Activated CD4-positive, alpha-beta T cell treated with anti-CD3 and anti-CD28 coated beads, Interleukin-2, amount 10 ng/mL, durations not matched to agents 7 days and 5 days (primary cell): ENCODE data around the gene LDLRAD3. TPM values are rescaled to one million over a fixed set of nuclear protein-coding genes. Genes with fewer than 3 reads are reported as not detected.
"Not testable (repeated sequence)": the region's sequence is repeated elsewhere in the genome, so short reads cannot be mapped to it uniquely, and the experiment has no call there.

ENCODE experiments used
- CTCF ChIA-PET: fragments of 350-600 bp; sonication (Branson Sonifier 250); formaldehyde crosslinking; loops from one replicate; lab custom pipeline; 2021; ENCODE audit warnings: antibody characterized with exemption; lab: Charles Lee
- POLR2A ChIA-PET: fragments of 350-600 bp; sonication (Branson Sonifier 250); formaldehyde crosslinking; loops from one replicate; lab custom pipeline; 2021; ENCODE audit warnings: antibody characterized with exemption; lab: Charles Lee
- DNase-seq: peaks from one replicate; pipeline ENCODE4 v3.0.0-alpha.2; 2020
- H3K27ac Mint-ChIP-seq: one replicate; pipeline ENCODE4 v1.8.0; 2021; ENCODE audit warnings: mild to moderate bottlenecking, moderate library complexity, mixed read lengths
- H3K27me3 Mint-ChIP-seq: one replicate; pipeline ENCODE4 v1.8.0; 2021; ENCODE audit warnings: mixed read lengths
- H3K36me3 Mint-ChIP-seq: one replicate; pipeline ENCODE4 v1.8.0; 2021; ENCODE audit warnings: low read depth, mixed read lengths
- H3K4me1 Mint-ChIP-seq: one replicate; pipeline ENCODE4 v1.8.0; 2021; ENCODE audit warnings: mixed read lengths
- H3K4me3 Mint-ChIP-seq: one replicate; pipeline ENCODE4 v1.8.0; 2021; ENCODE audit warnings: mild to moderate bottlenecking, moderate library complexity, mixed read lengths
- H3K9me3 Mint-ChIP-seq: one replicate; pipeline ENCODE4 v1.8.0; 2021; ENCODE audit warnings: mixed read lengths
- total RNA-seq, 2 experiments: library from RNA; stranded (reverse); gene quantifications; one replicate each; pipeline ENCODE4 v1.2.3, GENCODE V29; 2021

LDLRAD3 gene
- total RNA-seq, 2 experiments from 2014 or later: 0.07 TPM; not detected in 1

- ChIA-PET POLR2A (no interaction called here), CTCF (no interaction called here)
- Mint-ChIP-seq H3K27me3 (peaks cover 6% of the 10 kb centered on the region), H3K9me3 (no peaks in the 10 kb centered on the region), H3K4me1 (no peaks in the 10 kb centered on the region), H3K27ac (no peak overlapping the region), H3K36me3 (no peaks in the 10 kb centered on the region), H3K4me3 (no peak overlapping the region)
- no peak for DNase-seq
Observed at GRCh38 chr11:36041988-36042611, 98.2 kb downstream of the LDLRAD3 start.

GRCh38 chr11:36044636-36045035, 100.8 kb downstream of the LDLRAD3 start:
- peaks cover 6% of the 10 kb centered on the region for H3K27me3 Mint-ChIP-seq
- DNase-seq: no peak
- no peaks in the 10 kb centered on the region for H3K9me3 Mint-ChIP-seq
- POLR2A ChIA-PET: no interaction called here
- H3K27ac Mint-ChIP-seq: no peak overlapping the region
- H3K4me1 Mint-ChIP-seq: no peaks in the 10 kb centered on the region
- no peaks in the 10 kb centered on the region for H3K36me3 Mint-ChIP-seq
- H3K4me3 Mint-ChIP-seq: no peak overlapping the region
- CTCF ChIA-PET: interaction anchor here (1.0 kb wide), 1 partner anchor 50 kb away, joined by 3 read pairs; no protein-coding TSS in a partner anchor

GRCh38 chr11:36045945-36046344, 102.1 kb downstream of the LDLRAD3 start:
- H3K27ac Mint-ChIP-seq, H3K4me3 Mint-ChIP-seq, DNase-seq, CTCF ChIA-PET, H3K36me3 Mint-ChIP-seq, POLR2A ChIA-PET, H3K4me1 Mint-ChIP-seq, H3K27me3 Mint-ChIP-seq, H3K9me3 Mint-ChIP-seq: not testable (repeated sequence)

- Mint-ChIP-seq H3K4me1 (no peaks in the 10 kb centered on the region), H3K36me3 (no peaks in the 10 kb centered on the region), H3K27ac (no peak overlapping the region), H3K4me3 (no peak overlapping the region), H3K9me3 (no peaks in the 10 kb centered on the region), H3K27me3 (peaks cover 3% of the 10 kb centered on the region)
- POLR2A ChIA-PET: no interaction called here
- no peak for DNase-seq
- CTCF ChIA-PET: no interaction called here
Observed at GRCh38 chr11:36046932-36047331, 103.1 kb downstream of the LDLRAD3 start.

GRCh38 chr11:36047344-36047743, 103.5 kb downstream of the LDLRAD3 start:
- Mint-ChIP-seq H3K4me3 (no peak overlapping the region), H3K27me3 (peaks cover 4% of the 10 kb centered on the region), H3K36me3 (no peaks in the 10 kb centered on the region), H3K4me1 (no peaks in the 10 kb centered on the region), H3K27ac (no peak overlapping the region), H3K9me3 (no peaks in the 10 kb centered on the region)
- POLR2A ChIA-PET: no interaction called here
- no peak for DNase-seq
- CTCF ChIA-PET: no interaction called here

GRCh38 chr11:36048496-36049247, 104.8 kb downstream of the LDLRAD3 start:
- Mint-ChIP-seq H3K4me3 (no peak overlapping the region), H3K9me3 (no peaks in the 10 kb centered on the region), H3K27me3 (peaks cover 2% of the 10 kb centered on the region), H3K36me3 (no peaks in the 10 kb centered on the region), H3K4me1 (no peaks in the 10 kb centered on the region), H3K27ac (no peak overlapping the region)
- no peak for DNase-seq
- ChIA-PET CTCF (no interaction called here), POLR2A (no interaction called here)

- Mint-ChIP-seq H3K36me3 (no peaks in the 10 kb centered on the region), H3K4me3 (no peak overlapping the region), H3K4me1 (no peaks in the 10 kb centered on the region), H3K27me3 (peaks cover 2% of the 10 kb centered on the region), H3K27ac (no peak overlapping the region), H3K9me3 (peaks cover 3% of the 10 kb centered on the region)
- no peak for DNase-seq
- CTCF ChIA-PET: no interaction called here
- POLR2A ChIA-PET: no interaction called here
Observed at GRCh38 chr11:36051235-36052144, 107.6 kb downstream of the LDLRAD3 start.

GRCh38 chr11:36053281-36053680, 109.4 kb downstream of the LDLRAD3 start:
- ChIA-PET POLR2A (no interaction called here), CTCF (no interaction called here)
- Mint-ChIP-seq H3K27me3 (peaks cover 2% of the 10 kb centered on the region), H3K27ac (no peak overlapping the region), H3K4me3 (no peak overlapping the region), H3K9me3 (peaks cover 3% of the 10 kb centered on the region), H3K36me3 (no peaks in the 10 kb centered on the region), H3K4me1 (no peaks in the 10 kb centered on the region)
- no peak for DNase-seq

GRCh38 chr11:36053862-36054261, 110.0 kb downstream of the LDLRAD3 start:
- no peaks in the 10 kb centered on the region for H3K36me3 Mint-ChIP-seq
- no peak overlapping the region for H3K4me3 Mint-ChIP-seq
- H3K9me3 Mint-ChIP-seq: peaks cover 3% of the 10 kb centered on the region
- no peak for DNase-seq
- H3K4me1 Mint-ChIP-seq: no peaks in the 10 kb centered on the region
- H3K27ac Mint-ChIP-seq: no peak overlapping the region
- H3K27me3 Mint-ChIP-seq: peaks cover 2% of the 10 kb centered on the region
- CTCF ChIA-PET: no interaction called here
- POLR2A ChIA-PET: no interaction called here

GRCh38 chr11:36054628-36055027, 110.8 kb downstream of the LDLRAD3 start:
- Mint-ChIP-seq H3K4me1 (no peaks in the 10 kb centered on the region), H3K4me3 (no peak overlapping the region), H3K9me3 (peaks cover 3% of the 10 kb centered on the region), H3K27ac (no peak overlapping the region), H3K27me3 (peaks cover 2% of the 10 kb centered on the region), H3K36me3 (no peaks in the 10 kb centered on the region)
- DNase-seq: no peak
- POLR2A ChIA-PET: no interaction called here
- CTCF ChIA-PET: no interaction called here

GRCh38 chr11:36056160-36056751, 112.4 kb downstream of the LDLRAD3 start:
- peaks cover 3% of the 10 kb centered on the region for H3K9me3 Mint-ChIP-seq
- ChIA-PET POLR2A (no interaction called here), CTCF (interaction anchor here (0.6 kb wide), 1 partner anchor 132 kb away, joined by 6 read pairs; no protein-coding TSS in a partner anchor)
- DNase-seq: no peak
- no peak overlapping the region for H3K4me3 Mint-ChIP-seq
- H3K4me1 Mint-ChIP-seq: no peaks in the 10 kb centered on the region
- H3K27ac Mint-ChIP-seq: no peak overlapping the region
- H3K36me3 Mint-ChIP-seq: no peaks in the 10 kb centered on the region
- H3K27me3 Mint-ChIP-seq: peaks cover 4% of the 10 kb centered on the region

- Mint-ChIP-seq H3K9me3 (peaks cover 3% of the 10 kb centered on the region), H3K4me1 (no peaks in the 10 kb centered on the region), H3K4me3 (no peak overlapping the region), H3K27ac (no peak overlapping the region), H3K27me3 (peaks cover 2% of the 10 kb centered on the region), H3K36me3 (no peaks in the 10 kb centered on the region)
- ChIA-PET POLR2A (no interaction called here), CTCF (no interaction called here)
- no peak for DNase-seq
Observed at GRCh38 chr11:36057379-36058042, 113.6 kb downstream of the LDLRAD3 start.
